CD14-positive monocyte (primary cell): ENCODE results near the gene BCAR1. TPM values are rescaled to one million over a fixed set of nuclear protein-coding genes. Genes with fewer than 3 reads are reported as not detected.

Source experiments
- DNase-seq, 3 donors: peaks; one replicate each; pipeline ENCODE4 v3.0.0-alpha.2; 2011 to 2022
- H2AFZ ChIP-seq: 2 replicates; pipeline ENCODE4 v1.6.0; 2012; ENCODE audit warnings: mild to moderate bottlenecking, low read depth, low read length, inconsistent platforms; ENCODE audit not compliant: insufficient read depth, poor library complexity, severe bottlenecking
- H3K27ac ChIP-seq, 2 donors: 1 replicate in 1 of 2; 2 replicates in 1 of 2; pipeline ENCODE4 v1.5.1; 2012 to 2013; ENCODE audit warnings: low read length in 2 of 2, control low read depth in 1 of 2, inconsistent platforms in 1 of 2, low read depth in 1 of 2, mild to moderate bottlenecking in 1 of 2
- H3K27me3 ChIP-seq, 2 donors: one replicate each; pipeline versions ENCODE4 v1.6.0 to v1.6.1; 2011 to 2013; ENCODE audit warnings: low read length in 2 of 2; ENCODE audit not compliant: control insufficient read depth in 2 of 2, insufficient read depth in 2 of 2
- H3K36me3 ChIP-seq, 2 donors: replicated peaks in 1 of 2; 1 replicate in 1 of 2; 2 replicates in 1 of 2; pipeline versions ENCODE4 v1.5.1 to v1.6.1; 2012 to 2013; ENCODE audit warnings: low read length in 2 of 2, control low read depth in 1 of 2, inconsistent platforms in 1 of 2, mild to moderate bottlenecking in 1 of 2; ENCODE audit not compliant: insufficient read depth in 2 of 2, control insufficient read depth in 1 of 2
- H3K4me1 ChIP-seq, 2 donors: 1 replicate in 1 of 2; 2 replicates in 1 of 2; pipeline versions ENCODE4 v1.5.1 to v1.6.1; 2012 to 2013; ENCODE audit warnings: low read length in 2 of 2, control low read depth in 1 of 2, inconsistent platforms in 1 of 2, mild to moderate bottlenecking in 1 of 2, moderate library complexity in 1 of 2; ENCODE audit not compliant: insufficient read depth in 2 of 2, control insufficient read depth in 1 of 2
- H3K4me2 ChIP-seq: replicated peaks from 2 replicates; pipeline ENCODE3; 2012; ENCODE audit warnings: low read length, moderate library complexity, mild to moderate bottlenecking; ENCODE audit not compliant: poor library complexity, severe bottlenecking; ENCODE audit errors: extremely low read depth
- H3K4me3 ChIP-seq, 3 experiments: fragments of 200-600 bp in 1 of 3; sonication (generic) in 1 of 3; replicated peaks in 1 of 3; 1 replicate in 2 of 3; 2 replicates in 1 of 3; pipeline ENCODE4 v1.5.1; 2011 to 2013; ENCODE audit warnings: low read length in 3 of 3, mild to moderate bottlenecking in 3 of 3, control low read depth in 2 of 3, low read depth in 2 of 3, inconsistent platforms in 1 of 3, moderate library complexity in 1 of 3
- H3K79me2 ChIP-seq: 2 replicates; pipeline ENCODE4 v1.6.0; 2012; ENCODE audit warnings: mild to moderate bottlenecking, control low read depth, inconsistent platforms, low read length, moderate library complexity; ENCODE audit not compliant: insufficient read depth
- H3K9ac ChIP-seq: 2 replicates; pipeline ENCODE4 v1.6.0; 2017; ENCODE audit warnings: low read length, mild to moderate bottlenecking; ENCODE audit not compliant: insufficient read depth, poor library complexity, severe bottlenecking
- H3K9me3 ChIP-seq, 2 donors: replicated peaks in 1 of 2; 1 replicate in 1 of 2; 2 replicates in 1 of 2; pipeline versions ENCODE4 v1.5.1 to v1.6.1; 2012 to 2013; ENCODE audit warnings: low read length in 2 of 2, control low read depth in 1 of 2; ENCODE audit not compliant: control insufficient read depth in 1 of 2, insufficient read depth in 1 of 2
- H4K20me1 ChIP-seq: 2 replicates; pipeline ENCODE4 v1.6.0; 2012; ENCODE audit warnings: mild to moderate bottlenecking, low read length, control low read depth, moderate library complexity; ENCODE audit not compliant: insufficient read depth
- H3K27ac Mint-ChIP-seq, 7 donors: one replicate each; pipeline ENCODE4 v1.8.0; 2020; ENCODE audit warnings: mild to moderate bottlenecking in 7 of 7, mixed read lengths in 7 of 7, moderate library complexity in 6 of 7, inconsistent platforms in 2 of 7
- H3K27me3 Mint-ChIP-seq, 3 donors: one replicate each; pipeline ENCODE4 v1.8.0; 2021 to 2022; ENCODE audit warnings: low read depth in 3 of 3, mild to moderate bottlenecking in 3 of 3, mixed read lengths in 3 of 3, moderate library complexity in 3 of 3, inconsistent platforms in 1 of 3
- H3K36me3 Mint-ChIP-seq, 2 donors: one replicate each; pipeline ENCODE4 v1.8.0; 2020; ENCODE audit warnings: mixed read lengths in 2 of 2, inconsistent platforms in 1 of 2, mild to moderate bottlenecking in 1 of 2
- H3K4me1 Mint-ChIP-seq: one replicate; pipeline ENCODE4 v1.8.0; 2020; ENCODE audit warnings: mild to moderate bottlenecking, mixed read lengths
- H3K4me3 Mint-ChIP-seq, 2 donors: one replicate each; pipeline ENCODE4 v1.8.0; 2020; ENCODE audit warnings: mild to moderate bottlenecking in 2 of 2, mixed read lengths in 2 of 2, moderate library complexity in 1 of 2
- H3K9me3 Mint-ChIP-seq, 7 donors: one replicate each; pipeline ENCODE4 v1.8.0; 2020 to 2022; ENCODE audit warnings: mixed read lengths in 7 of 7, mild to moderate bottlenecking in 6 of 7, moderate library complexity in 6 of 7, inconsistent platforms in 2 of 7
- WGBS: methylation state at CpG from one replicate; pipeline ENCODE4 v1.1.5; 2013; ENCODE audit warnings: missing lambda C conversion rate; ENCODE audit not compliant: insufficient coverage; 5-methylcytosine and 5-hydroxymethylcytosine counted together
- intact Hi-C, 2 donors: fragments of 100-400 bp; cut with micrococcal nuclease; formaldehyde crosslinking; loops; one replicate each; pipeline versions ENCODE4 v1.15.0 to v1.15.1; 2023
- polyA plus RNA-seq, 3 donors: library from polyadenylated mRNA; depleted of rRNA in 1 of 3; unstranded in 2 of 3; stranded (reverse) in 1 of 3; fragments of 300-500 nt in 2 of 3; fragments of >200 nt in 1 of 3; fragmentation: Illumina TruSeq in 2 of 3; gene quantifications; 1 replicate in 2 of 3; 2 replicates in 1 of 3; pipeline ENCODE4 v1.2.3, GENCODE V29; 2012 to 2021
- TF ChIP-seq, protein P1 (sequence below): fragments of 200-600 bp; IDR thresholded peaks from one replicate; pipeline ENCODE4 v1.8.0; 2022; ENCODE audit warnings: antibody characterized with exemption, mild to moderate bottlenecking

The BCAR1 gene
- polyA plus RNA-seq, 3 donors, result not detected

DNA sequence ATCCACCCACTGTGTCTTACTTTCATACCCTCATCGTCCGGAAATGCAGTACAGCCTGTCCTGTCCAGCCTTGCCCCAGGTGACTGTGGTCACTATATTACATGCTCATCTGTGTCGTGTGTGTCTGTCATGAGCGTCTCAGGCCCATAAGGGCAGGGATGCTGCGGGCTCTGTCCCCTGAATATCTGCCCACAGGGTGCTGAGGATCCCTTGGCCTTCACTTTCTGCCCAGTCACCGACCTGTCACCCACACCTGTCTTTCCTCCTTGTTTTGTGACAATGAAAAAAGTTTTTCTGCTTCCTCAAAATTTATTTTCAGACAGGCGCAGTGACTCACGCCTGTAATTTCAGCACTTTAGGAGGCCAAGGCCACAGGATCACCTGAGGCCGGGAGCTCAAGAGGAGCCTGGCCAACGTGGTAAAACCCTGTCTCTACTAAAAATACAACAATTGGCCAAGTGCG, 34.0 kb downstream of the BCAR1 start:
- Mint-ChIP-seq H3K27me3 (peaks cover 33 to 58% (median 35%) of the 10 kb centered on the region in 3 donors), H3K9me3 (peaks cover 0 to 5% (median 0%) of the 10 kb centered on the region in 7 donors), H3K4me3 (no peak overlapping the region), H3K27ac (no peak overlapping the region), H3K4me1 (peaks cover 8% of the 10 kb centered on the region), H3K36me3 (no peaks in the 10 kb centered on the region)
- Histone ChIP-seq H3K4me1 (no peaks in the 10 kb centered on the region), H4K20me1 (no peaks in the 10 kb centered on the region), H2AFZ (no peak overlapping the region), H3K9ac (no peak overlapping the region), H3K9me3 (no peaks in the 10 kb centered on the region), H3K27ac (no peak overlapping the region), H3K79me2 (no peaks in the 10 kb centered on the region), H3K27me3 (peaks cover 0 to 15% of the 10 kb centered on the region in 2 donors), H3K4me3 (no peak overlapping the region), H3K36me3 (no peaks in the 10 kb centered on the region), H3K4me2 (no peak overlapping the region)
- intact Hi-C loops, result no loop called here
- TF ChIP-seq, protein P1, sequence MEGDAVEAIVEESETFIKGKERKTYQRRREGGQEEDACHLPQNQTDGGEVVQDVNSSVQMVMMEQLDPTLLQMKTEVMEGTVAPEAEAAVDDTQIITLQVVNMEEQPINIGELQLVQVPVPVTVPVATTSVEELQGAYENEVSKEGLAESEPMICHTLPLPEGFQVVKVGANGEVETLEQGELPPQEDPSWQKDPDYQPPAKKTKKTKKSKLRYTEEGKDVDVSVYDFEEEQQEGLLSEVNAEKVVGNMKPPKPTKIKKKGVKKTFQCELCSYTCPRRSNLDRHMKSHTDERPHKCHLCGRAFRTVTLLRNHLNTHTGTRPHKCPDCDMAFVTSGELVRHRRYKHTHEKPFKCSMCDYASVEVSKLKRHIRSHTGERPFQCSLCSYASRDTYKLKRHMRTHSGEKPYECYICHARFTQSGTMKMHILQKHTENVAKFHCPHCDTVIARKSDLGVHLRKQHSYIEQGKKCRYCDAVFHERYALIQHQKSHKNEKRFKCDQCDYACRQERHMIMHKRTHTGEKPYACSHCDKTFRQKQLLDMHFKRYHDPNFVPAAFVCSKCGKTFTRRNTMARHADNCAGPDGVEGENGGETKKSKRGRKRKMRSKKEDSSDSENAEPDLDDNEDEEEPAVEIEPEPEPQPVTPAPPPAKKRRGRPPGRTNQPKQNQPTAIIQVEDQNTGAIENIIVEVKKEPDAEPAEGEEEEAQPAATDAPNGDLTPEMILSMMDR, result no peak
- DNase-seq, result no peak
- 91% methylated on average over 11 of the region's 11 CpGs for WGBS

DNA sequence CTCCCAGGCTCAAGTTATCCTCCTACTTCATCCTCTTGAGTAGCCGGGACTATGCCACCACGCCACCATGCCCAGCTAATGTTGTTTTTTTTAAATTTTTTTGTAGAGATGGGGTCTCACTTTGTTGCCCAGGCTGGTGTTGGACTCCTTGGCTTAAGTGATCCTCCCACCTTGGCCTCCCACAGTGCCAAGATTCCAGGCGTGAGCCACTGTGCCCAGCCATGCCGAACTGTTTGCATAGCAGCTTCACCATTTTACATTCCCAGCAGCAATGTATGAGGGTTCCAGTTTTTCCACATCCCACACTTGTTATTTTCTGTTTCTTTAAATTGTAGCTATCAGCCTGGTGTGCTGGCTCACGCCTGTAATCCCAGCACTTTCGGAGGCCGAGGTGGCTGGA, 34.8 kb downstream of the BCAR1 start:
- H2AFZ ChIP-seq, result no peak overlapping the region
- intact Hi-C loops, result no loop called here
- H3K4me3 ChIP-seq, result no peak overlapping the region
- H4K20me1 ChIP-seq, result no peaks in the 10 kb centered on the region
- Mint-ChIP-seq H3K4me3 (no peak overlapping the region), H3K36me3 (no peaks in the 10 kb centered on the region), H3K27ac (no peak overlapping the region), H3K27me3 (peaks cover 29 to 59% (median 36%) of the 10 kb centered on the region in 3 donors), H3K9me3 (peaks cover 0 to 7% (median 0%) of the 10 kb centered on the region in 7 donors), H3K4me1 (peaks cover 4% of the 10 kb centered on the region)
- no peaks in the 10 kb centered on the region for H3K79me2 ChIP-seq
- H3K36me3 ChIP-seq, result no peaks in the 10 kb centered on the region
- no peak for DNase-seq
- no peak overlapping the region for H3K9ac ChIP-seq
- no peak overlapping the region for H3K27ac ChIP-seq
- peaks cover 0 to 10% of the 10 kb centered on the region in 2 donors for H3K27me3 ChIP-seq
- H3K4me1 ChIP-seq, result no peaks in the 10 kb centered on the region
- no peak overlapping the region for H3K4me2 ChIP-seq
- no peaks in the 10 kb centered on the region for H3K9me3 ChIP-seq
- TF ChIP-seq, protein P1, result no peak
- 94% methylated on average over 2 of the region's 7 CpGs for WGBS
